SJCRH30 (cell line): Measurements from ENCODE around the gene PTX4. TPM values are rescaled to one million over a fixed set of nuclear protein-coding genes. Genes with fewer than 3 reads are reported as not detected.
"Not testable (repeated sequence)": the region's sequence is repeated elsewhere in the genome, so short reads cannot be mapped to it uniquely, and the experiment has no call there.

Experiments
- DNase-seq, 2 experiments: peaks; one replicate each; pipeline ENCODE4 v3.0.0-alpha.2; 2015 to 2020
- H3K27ac ChIP-seq: fragments of 250-450 bp; sonication (Bioruptor Pico); 2 replicates; pipeline ENCODE4 v1.5.1; 2020; ENCODE audit warnings: mild to moderate bottlenecking, moderate library complexity
- H3K27me3 ChIP-seq: fragments of 250-450 bp; sonication (Bioruptor Pico); 2 replicates; pipeline ENCODE4 v1.5.1; 2020; ENCODE audit warnings: mild to moderate bottlenecking, moderate library complexity
- H3K36me3 ChIP-seq: fragments of 250-450 bp; sonication (Bioruptor Pico); 2 replicates; pipeline ENCODE4 v1.5.1; 2020; ENCODE audit warnings: mild to moderate bottlenecking, moderate library complexity
- H3K4me1 ChIP-seq: fragments of 250-450 bp; sonication (Bioruptor Pico); 2 replicates; pipeline ENCODE4 v1.5.1; 2020; ENCODE audit warnings: mild to moderate bottlenecking, moderate library complexity
- H3K4me3 ChIP-seq: fragments of 250-450 bp; sonication (Bioruptor Pico); 2 replicates; pipeline ENCODE4 v1.5.1; 2020; ENCODE audit warnings: mild to moderate bottlenecking, moderate library complexity
- H3K9me3 ChIP-seq: fragments of 250-450 bp; sonication (Bioruptor Pico); replicated peaks from 2 replicates; pipeline ENCODE4 v1.5.1; 2020; ENCODE audit warnings: mild to moderate bottlenecking, moderate library complexity
- total RNA-seq: library from RNA; depleted of rRNA; stranded (reverse); fragments of >200 nt; shearing (Covaris generic); gene quantifications from 2 replicates; pipeline ENCODE4 v1.2.3, GENCODE V29; 2014

The PTX4 gene
- total RNA-seq, 1 experiment from 2014 or later, result not detected

GRCh38 chr16:1487395-1488053 is 1.2 kb downstream of the PTX4 start:
- Histone ChIP-seq H3K27me3 (peaks cover 11% of the 10 kb centered on the region; the same call in 1 of the 2 replicates), H3K4me3 (no peak overlapping the region), H3K36me3 (no peaks in the 10 kb centered on the region), H3K27ac (no peak overlapping the region), H3K4me1 (no peaks in the 10 kb centered on the region), H3K9me3 (no peaks in the 10 kb centered on the region)
- no peak for DNase-seq

- H3K4me1 ChIP-seq, result no peaks in the 10 kb centered on the region
- no peak overlapping the region for H3K4me3 ChIP-seq
- peaks cover 11% of the 10 kb centered on the region; the same call in 1 of the 2 replicates for H3K27me3 ChIP-seq
- no peak overlapping the region for H3K27ac ChIP-seq
- no peak for DNase-seq
- H3K9me3 ChIP-seq, result no peaks in the 10 kb centered on the region
- H3K36me3 ChIP-seq, result no peaks in the 10 kb centered on the region
Observed at GRCh38 chr16:1486551-1487390, 2.0 kb downstream of the PTX4 start.

GRCh38 chr16:1485847-1486496 is 2.8 kb downstream of the PTX4 start:
- Histone ChIP-seq H3K4me1 (no peaks in the 10 kb centered on the region), H3K27ac (no peak overlapping the region), H3K36me3 (no peaks in the 10 kb centered on the region), H3K4me3 (no peak overlapping the region), H3K9me3 (no peaks in the 10 kb centered on the region), H3K27me3 (peaks cover 11% of the 10 kb centered on the region; the same call in 1 of the 2 replicates)
- DNase-seq, result no peak

GRCh38 chr16:1481906-1482835 is 6.6 kb downstream of the PTX4 start:
- Histone ChIP-seq H3K9me3 (no peaks in the 10 kb centered on the region), H3K4me1 (no peaks in the 10 kb centered on the region), H3K27me3 (peaks cover 11% of the 10 kb centered on the region; the same call in 1 of the 2 replicates), H3K4me3 (no peak overlapping the region), H3K36me3 (no peaks in the 10 kb centered on the region), H3K27ac (no peak overlapping the region)
- no peak for DNase-seq

GRCh38 chr16:1478937-1479336 is 9.8 kb downstream of the PTX4 start:
- H3K27me3 ChIP-seq, H3K9me3 ChIP-seq, DNase-seq, H3K27ac ChIP-seq, H3K36me3 ChIP-seq, H3K4me1 ChIP-seq, H3K4me3 ChIP-seq: not testable (repeated sequence)

GRCh38 chr16:1477033-1477432 is 11.7 kb downstream of the PTX4 start:
- Histone ChIP-seq H3K27ac (no peak overlapping the region), H3K4me3 (no peak overlapping the region), H3K9me3 (no peaks in the 10 kb centered on the region), H3K36me3 (no peaks in the 10 kb centered on the region), H3K4me1 (no peaks in the 10 kb centered on the region), H3K27me3 (no peaks in the 10 kb centered on the region)
- no peak for DNase-seq

- H3K4me3 ChIP-seq, result peak overlapping the region; percentile 86
- DNase-seq, result no peak
- H3K27ac ChIP-seq, result peak overlapping the region; percentile 81
- no peaks in the 10 kb centered on the region for H3K9me3 ChIP-seq
- H3K27me3 ChIP-seq, result no peaks in the 10 kb centered on the region
- no peaks in the 10 kb centered on the region for H3K36me3 ChIP-seq
- no peaks in the 10 kb centered on the region for H3K4me1 ChIP-seq
Observed at GRCh38 chr16:1475552-1476114, 13.1 kb downstream of the PTX4 start.

- H3K36me3 ChIP-seq, result no peaks in the 10 kb centered on the region
- peak; percentile 84 to 86 for DNase-seq
- H3K9me3 ChIP-seq, result no peaks in the 10 kb centered on the region
- H3K4me1 ChIP-seq, result no peaks in the 10 kb centered on the region
- H3K27ac ChIP-seq, result peak within 1 kb of the TSS; percentile 81
- no peaks in the 10 kb centered on the region for H3K27me3 ChIP-seq
- peak within 1 kb of the TSS; percentile 86 for H3K4me3 ChIP-seq
Observed at GRCh38 chr16:1474796-1475551, 13.8 kb downstream of the PTX4 start, which contains the start of gene CLCN7. Gene CLCN7 (minus strand): TSS chr16:1475028. CDS start chr16:1474974, 54 bp downstream.

- H3K27ac ChIP-seq, result no peak overlapping the region
- no peak for DNase-seq
- no peaks in the 10 kb centered on the region for H3K9me3 ChIP-seq
- H3K4me1 ChIP-seq, result no peaks in the 10 kb centered on the region
- no peaks in the 10 kb centered on the region for H3K27me3 ChIP-seq
- H3K4me3 ChIP-seq, result peak overlapping the region; percentile 86
- no peaks in the 10 kb centered on the region for H3K36me3 ChIP-seq
Observed at GRCh38 chr16:1474082-1474795, 14.5 kb downstream of the PTX4 start.

- no peak overlapping the region for H3K27ac ChIP-seq
- no peak overlapping the region for H3K4me3 ChIP-seq
Observed at GRCh38 chr16:1472974-1473373, 15.8 kb downstream of the PTX4 start.

GRCh38 chr16:1471569-1472194 is 17.1 kb downstream of the PTX4 start:
- H3K27me3 ChIP-seq, result no peaks in the 10 kb centered on the region
- H3K4me3 ChIP-seq, result no peak overlapping the region
- H3K36me3 ChIP-seq, result no peaks in the 10 kb centered on the region
- H3K27ac ChIP-seq, result no peak overlapping the region
- no peaks in the 10 kb centered on the region for H3K9me3 ChIP-seq
- no peak for DNase-seq
- no peaks in the 10 kb centered on the region for H3K4me1 ChIP-seq

More at GRCh38 chr16:1472974-1473373, 15.8 kb downstream of the PTX4 start:
- Histone ChIP-seq H3K9me3 (no peaks in the 10 kb centered on the region), H3K4me1 (no peaks in the 10 kb centered on the region), H3K36me3 (no peaks in the 10 kb centered on the region), H3K27me3 (no peaks in the 10 kb centered on the region)
- no peak for DNase-seq

GRCh38 chr16:1470481-1471251 is 18.1 kb downstream of the PTX4 start:
- no peak overlapping the region for H3K27ac ChIP-seq
- H3K36me3 ChIP-seq, result no peaks in the 10 kb centered on the region
- DNase-seq, result no peak
- no peaks in the 10 kb centered on the region for H3K9me3 ChIP-seq
- no peaks in the 10 kb centered on the region for H3K27me3 ChIP-seq
- no peaks in the 10 kb centered on the region for H3K4me1 ChIP-seq
- H3K4me3 ChIP-seq, result no peak overlapping the region
